HG02798 (cell line): ENCODE results near the gene EIF3I.

Experiments used
- ATAC-seq: cut with Tn5 transposase; IDR thresholded peaks from one replicate; pipeline ENCODE4 v1.9.1; 2021; ENCODE audit warnings: mild to moderate bottlenecking; ENCODE audit not compliant: unreplicated experiment, poor library complexity

The EIF3I gene

DNA sequence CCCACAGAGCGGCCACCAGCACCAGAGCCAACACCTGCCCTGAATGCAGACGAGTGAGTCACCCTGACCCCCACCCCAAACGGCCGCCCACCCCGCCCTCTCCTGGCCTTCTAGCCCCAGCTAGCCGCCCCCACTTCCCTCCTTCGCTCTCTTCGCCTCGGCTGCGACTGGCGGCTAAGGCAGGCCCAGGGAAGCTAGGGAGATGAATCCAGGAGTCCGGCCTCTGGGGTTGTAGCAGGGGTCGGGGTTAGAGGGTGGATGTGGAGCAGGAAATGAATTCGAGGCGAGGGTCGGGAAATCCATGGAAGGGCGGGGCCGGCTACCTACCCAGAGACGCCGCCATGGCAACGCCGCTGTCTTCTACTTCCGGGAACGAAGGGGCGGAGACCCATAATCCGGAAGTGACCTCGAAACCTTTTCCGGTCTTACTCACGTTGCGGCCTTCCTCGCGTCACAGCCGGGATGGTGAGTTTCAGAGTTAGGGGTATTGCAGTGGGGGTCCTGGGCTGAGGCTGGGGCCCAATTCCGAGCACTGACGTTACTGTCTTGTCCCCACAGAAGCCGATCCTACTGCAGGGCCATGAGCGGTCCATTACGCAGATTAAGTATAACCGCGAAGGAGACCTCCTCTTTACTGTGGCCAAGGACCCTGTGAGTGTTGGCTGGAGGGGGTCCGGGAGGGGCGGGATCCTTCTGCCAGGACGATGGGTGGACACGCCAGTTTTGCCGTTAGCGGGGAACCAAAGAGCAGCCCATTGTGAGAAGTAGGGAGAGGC is at the start of gene EIF3I, which contains the start of gene TMEM234:
Gene EIF3I (plus strand): TSS at position 428 of the 776 bp plus-strand sequence. CDS start 35 bp downstream, at position 463.
Gene TMEM234 (minus strand): TSS at position 374 of the 776 bp plus-strand sequence. CDS start 31 bp downstream, at position 343.
- ATAC-seq = peak; percentile 95

DNA sequence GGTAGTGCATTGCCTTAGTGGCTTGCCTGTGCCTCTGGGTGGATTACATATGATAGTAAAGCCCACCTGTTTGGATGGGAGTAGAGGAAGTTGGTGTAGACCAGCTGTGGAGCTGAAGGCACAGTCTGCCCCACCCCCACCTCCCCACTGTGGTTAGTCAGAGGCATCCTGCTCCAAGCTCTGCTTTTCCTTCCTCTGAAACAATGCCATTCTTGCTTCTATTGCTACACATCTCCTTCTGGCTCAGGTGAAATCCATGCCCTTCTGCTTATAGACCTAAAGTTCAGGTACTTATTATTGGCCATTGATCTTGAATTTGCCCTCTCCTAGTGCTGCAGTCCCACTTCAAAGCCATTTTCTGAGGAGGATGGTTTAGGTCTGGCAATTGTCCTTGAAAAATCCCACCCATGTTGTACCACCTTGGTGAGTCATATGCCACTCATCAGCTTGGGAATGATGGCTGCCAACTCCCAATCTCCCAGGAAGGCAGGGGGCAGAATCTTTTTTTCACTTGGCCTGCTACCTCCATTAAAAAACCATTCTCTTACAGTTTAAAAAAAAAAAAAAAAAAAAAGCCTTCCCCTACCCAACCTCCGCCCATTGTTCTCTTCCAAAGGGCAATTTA is 49.5 kb upstream of the EIF3I start:
- ATAC-seq = no peak

DNA sequence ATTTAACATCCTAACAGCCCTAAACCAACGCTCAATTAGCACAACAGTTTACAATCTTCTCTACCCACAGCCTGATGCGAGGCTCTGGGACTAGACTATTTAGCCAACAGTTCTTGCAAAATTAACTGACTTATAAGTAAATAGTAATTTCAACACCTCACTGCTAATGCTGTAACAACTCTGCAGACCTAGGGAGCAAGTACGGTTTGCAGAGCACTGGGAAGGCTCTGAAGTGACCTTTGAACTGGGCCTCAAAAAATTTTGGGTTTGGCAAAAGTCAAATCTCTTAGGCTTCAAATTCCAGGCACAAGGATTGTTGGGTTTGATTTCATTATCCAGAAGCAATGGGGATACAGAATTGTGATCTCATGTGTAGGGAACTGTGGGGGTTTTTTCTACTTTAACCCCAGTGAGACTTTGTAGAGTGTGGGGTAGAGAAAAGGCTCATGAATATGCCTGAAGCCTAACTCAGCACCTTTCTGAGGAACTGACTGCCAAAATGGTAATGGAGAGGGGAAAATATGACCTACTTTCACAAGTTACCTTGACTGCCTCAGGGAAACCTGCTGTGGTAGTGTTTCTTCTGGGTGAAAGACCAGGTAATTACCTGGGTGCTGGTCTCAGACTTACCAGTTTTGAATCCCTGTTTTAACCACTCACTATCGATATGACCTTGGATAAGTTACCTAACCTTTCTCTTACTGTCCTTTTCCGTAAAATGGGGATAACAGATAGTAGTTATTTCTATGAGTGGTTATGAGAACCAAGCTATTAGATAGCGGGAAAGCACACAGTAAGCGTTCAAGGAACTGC is 43.6 kb upstream of the EIF3I start:
- ATAC-seq = no peak

DNA sequence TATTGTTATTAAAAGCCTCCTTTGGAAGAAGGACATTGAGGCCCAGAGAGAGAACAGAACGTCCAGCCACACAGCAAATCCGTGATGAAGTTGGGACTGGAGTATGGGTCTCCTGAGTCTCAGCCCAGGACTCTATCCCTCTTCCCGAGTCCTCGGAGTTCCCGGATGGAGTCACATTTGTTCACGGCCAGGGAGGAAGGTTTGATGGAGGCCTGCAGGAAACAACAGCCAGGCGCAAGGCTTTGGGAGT is 43.1 kb upstream of the EIF3I start:
- no peak for ATAC-seq

DNA sequence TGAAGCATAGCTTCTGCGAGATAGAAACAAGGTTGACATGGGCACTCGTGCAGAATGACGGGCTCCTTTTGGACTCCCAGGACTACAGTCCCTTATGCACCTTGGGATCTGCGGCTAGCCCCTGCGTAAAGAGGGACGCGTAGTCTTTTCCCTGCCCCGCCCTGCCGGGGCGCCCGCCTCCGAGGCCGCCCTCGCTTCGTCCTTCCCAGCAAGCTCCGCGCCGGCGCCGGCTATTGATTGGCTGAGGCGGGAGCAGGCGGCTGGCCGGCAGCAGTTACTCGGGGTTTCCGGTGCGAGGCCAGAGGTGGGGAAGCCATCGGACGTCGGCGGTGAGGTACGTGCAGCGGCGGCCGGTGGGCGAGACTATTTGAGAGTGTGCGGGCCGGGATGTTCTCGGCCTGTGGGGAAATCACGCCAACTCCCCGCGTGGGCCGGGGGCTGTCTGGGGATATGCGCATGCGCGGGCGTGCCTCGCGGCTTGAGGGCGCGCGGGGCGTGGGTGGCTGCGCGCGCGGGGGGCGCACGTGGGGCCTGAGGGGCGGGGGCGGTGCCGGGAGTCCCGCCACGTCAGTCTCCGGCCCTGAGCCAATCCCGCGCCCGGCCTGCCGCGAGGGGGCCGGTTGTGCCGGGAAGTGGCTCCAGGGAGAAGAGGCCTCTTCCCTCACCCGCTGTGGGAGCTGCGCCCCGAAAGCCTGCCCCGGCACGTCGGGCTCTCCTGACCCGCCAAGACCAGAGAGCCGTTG is 42.6 kb upstream of the EIF3I start, which contains the start of gene TXLNA:
Gene TXLNA (plus strand): TSS at position 233 of the 743 bp plus-strand sequence. CDS start 671 bp downstream, outside the sequence.
- peak; percentile 90 for ATAC-seq

DNA sequence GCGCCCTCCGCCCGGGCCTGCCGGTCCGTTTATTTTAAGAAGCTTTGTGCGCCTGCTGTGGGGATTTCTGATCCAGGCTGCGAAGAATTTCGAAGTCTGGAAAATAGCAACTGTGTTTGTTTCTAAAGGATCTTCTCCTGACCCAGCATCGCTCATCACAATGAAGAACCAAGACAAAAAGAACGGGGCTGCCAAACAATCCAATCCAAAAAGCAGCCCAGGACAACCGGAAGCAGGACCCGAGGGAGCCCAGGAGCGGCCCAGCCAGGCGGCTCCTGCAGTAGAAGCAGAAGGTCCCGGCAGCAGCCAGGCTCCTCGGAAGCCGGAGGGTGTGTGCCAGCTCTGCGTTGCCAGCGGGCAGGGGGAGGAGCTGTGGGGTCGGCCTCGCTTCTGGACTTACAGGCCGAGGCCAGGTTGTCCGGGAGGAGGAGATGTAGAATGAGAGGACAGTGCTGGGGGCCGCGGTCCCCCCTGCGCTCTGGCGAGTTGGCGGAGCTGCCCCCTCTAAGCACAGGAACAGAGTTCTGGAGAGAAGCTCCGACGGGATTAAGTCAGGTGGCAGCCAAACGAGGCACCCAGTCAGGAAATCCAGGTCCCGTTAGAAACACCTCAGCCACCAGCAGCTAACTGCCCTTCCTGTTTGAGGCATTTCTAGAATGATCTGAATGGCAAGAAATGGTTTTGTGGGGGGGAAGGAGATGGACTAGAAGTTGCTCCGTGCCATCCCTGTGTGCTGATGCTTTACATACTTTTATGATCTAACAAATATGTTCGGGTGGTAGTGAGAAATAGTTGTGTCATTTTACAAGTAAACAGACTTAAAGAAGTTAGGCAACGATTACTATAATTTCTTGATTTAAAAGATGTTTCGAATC is 41.8 kb upstream of the EIF3I start:
- ATAC-seq = no peak

DNA sequence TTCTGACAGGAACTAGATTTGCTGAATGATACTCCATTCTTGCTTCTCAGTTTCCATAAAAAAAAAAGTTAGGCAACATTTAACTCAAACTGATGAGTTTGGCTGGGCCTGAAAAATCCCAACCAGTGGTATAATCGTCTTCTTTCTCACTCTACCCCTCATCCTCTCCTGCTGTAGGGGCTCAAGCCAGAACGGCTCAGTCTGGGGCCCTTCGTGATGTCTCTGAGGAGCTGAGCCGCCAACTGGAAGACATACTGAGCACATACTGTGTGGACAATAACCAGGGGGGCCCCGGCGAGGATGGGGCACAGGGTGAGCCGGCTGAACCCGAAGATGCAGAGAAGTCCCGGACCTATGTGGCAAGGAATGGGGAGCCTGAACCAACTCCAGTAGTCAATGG is 41.1 kb upstream of the EIF3I start:
- ATAC-seq = no peak

DNA sequence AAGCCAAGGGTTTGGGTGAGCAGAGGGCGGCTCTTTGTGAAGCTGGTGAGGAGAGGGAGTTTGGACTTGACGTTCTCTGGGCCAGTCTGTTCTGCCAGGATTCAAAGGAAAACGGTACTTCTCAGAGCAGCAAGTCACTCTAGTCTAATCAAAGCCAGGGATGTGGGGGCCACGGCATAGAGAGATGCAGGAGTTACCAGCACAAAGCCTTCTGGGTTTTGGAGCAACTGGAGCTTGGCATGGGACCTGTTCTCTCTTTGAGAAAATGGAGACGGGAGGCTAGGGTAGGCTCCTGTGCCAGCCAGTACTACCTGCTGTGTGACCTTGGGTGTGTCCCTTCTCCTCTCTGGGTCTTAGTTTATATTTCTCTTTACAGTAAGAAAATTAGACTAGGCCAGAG is 40.6 kb upstream of the EIF3I start:
- ATAC-seq = no peak

DNA sequence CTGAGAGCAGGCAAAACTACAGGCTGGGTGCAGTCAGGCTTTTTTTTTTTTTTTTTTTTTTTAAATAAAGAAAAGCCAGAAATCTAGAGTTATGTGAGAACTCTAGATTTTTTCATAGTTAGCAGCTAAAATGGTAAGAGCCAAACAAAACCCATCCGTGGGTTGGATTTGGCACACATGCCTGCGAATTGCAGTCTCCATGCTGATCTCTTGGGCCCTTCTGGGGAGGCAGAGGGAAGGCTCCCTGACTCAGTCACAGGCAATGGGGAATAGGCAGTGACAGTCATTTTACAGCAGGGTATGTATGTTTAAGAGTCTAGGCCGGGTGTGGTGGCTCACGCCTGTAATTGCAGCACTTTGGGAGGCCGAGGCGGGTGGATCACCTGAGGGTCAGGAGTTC is 40.1 kb upstream of the EIF3I start:
- no peak for ATAC-seq

DNA sequence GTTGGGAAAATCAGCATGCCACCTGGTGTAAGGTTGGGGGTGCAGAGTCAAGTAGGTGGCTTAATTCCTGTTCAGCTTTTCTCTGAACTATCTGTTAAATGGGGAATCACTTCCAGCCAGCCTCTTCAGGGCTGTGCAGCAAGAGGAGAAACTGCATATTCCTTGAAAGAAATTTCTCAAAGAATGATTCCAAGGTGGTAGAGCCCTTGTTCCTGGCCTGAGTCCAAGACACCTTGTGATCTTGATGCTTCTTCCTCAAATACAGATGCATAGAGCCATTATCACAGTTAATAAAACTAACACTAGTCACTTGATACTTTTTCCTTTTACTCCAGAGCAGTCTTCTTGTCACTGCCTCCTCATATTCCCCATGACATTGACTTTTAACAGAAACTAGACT is 37.6 kb upstream of the EIF3I start:
- ATAC-seq = no peak

DNA sequence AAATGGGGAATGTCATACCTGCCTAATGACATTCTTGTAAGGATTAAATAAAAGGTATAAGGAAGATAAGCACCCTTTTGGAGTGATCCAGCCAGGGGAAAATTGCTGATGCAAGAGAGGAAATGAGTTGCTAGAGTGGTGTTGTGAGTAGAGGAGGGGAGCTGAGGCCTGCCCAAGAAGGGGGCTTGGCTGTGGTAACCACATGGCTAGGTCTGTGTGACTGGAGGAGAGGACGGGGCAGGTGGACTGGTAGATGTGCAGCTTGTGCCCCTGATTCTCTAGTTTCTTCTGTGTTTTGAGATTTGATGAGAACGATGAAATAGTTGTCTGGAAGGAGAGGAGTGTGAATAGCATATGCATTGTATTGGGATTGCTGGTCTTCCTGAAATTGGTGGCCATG is 36.1 kb upstream of the EIF3I start:
- ATAC-seq = no peak

DNA sequence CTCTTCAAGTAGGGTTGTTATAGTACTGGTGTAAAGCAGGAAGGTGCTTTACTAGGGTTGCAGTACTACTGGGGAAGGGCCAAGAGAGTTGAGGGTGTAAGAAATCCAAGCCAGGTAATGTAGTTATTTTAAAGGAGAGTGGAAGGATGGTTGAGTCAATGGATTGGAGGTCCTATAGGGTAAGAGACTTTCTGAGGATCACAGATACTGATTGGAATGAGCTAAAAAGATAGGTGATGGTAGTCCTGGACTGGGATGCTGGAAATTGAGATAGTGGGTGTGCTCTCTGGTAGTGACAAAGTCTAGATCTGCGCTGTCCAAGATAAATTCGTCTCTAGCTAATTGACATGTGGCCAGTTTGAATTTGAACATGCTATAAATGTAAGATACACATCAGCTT is 35.7 kb upstream of the EIF3I start:
- ATAC-seq = no peak

DNA sequence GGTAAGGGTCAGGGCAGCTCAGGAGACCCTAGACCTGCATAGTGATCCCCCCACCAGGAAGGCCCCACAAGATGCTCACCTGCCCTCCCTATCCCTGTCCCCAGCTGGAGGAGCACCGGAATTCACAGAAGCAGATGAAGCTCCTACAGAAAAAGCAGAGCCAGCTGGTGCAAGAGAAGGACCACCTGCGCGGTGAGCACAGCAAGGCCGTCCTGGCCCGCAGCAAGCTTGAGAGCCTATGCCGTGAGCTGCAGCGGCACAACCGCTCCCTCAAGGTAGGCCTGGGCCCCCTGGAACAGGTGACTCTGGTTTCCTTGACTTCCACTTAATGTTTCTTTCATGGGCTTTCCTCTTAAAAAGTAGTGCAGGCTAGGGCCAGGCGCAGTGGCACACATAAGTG is 34.4 kb upstream of the EIF3I start:
- ATAC-seq = no peak

DNA sequence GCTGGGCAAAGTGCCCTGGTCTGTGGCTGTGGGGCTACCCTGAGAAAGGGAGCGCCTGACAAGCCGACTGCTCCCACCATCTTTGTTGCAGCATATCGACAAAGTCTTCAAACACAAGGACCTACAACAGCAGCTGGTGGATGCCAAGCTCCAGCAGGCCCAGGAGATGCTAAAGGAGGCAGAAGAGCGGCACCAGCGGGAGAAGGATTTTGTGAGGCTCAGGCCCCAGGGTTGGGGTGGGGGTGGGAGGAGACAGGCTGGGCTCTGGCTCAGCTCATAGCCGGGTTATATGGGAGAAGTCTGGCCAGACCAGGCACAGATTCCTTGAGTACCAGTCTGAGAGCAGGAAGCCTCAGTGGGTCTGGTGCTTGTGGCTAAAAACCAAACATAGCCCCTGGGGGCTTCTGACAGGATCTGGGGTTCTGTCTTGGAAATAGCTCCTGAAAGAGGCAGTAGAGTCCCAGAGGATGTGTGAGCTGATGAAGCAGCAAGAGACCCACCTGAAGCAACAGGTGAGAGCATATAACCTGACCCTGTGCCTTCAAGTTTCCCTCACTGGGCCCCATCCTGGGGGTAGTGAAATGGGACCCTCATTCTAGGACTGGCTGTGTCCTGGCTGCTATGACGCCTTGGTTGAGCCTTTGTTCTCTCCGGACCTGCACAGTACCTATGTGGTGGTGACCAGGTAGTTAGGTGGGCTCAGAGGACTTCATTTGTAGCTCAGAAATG is 29.8 kb upstream of the EIF3I start:
- no peak for ATAC-seq

DNA sequence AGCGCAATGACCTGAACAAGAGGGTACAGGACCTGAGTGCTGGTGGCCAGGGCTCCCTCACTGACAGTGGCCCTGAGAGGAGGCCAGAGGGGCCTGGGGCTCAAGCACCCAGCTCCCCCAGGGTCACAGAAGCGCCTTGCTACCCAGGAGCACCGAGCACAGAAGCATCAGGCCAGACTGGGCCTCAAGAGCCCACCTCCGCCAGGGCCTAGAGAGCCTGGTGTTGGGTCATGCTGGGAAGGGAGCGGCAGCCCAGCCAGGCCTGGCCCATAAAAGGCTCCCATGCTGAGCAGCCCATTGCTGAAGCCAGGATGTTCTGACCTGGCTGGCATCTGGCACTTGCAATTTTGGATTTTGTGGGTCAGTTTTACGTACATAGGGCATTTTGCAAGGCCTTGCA is 27.2 kb upstream of the EIF3I start:
- ATAC-seq = no peak

DNA sequence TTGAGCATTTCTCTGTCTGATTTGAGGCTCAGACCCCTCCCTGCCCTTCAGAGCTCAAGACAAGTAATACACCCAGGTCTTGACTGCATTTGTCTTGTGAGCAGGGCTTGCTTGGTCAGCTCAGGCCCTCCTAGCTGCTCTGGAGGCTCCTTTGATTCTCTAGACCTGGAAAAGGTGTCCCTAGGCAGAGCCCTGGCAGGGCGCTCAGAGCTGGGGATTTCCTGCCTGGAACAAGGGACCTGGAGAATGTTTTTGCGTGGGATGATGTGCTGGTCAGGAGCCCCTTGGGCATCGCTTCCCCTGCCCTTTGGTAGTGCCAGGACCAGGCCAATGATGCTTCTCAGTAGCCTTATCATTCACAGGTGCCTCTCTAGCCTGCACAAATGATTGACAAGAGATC is 26.7 kb upstream of the EIF3I start:
- ATAC-seq = no peak

DNA sequence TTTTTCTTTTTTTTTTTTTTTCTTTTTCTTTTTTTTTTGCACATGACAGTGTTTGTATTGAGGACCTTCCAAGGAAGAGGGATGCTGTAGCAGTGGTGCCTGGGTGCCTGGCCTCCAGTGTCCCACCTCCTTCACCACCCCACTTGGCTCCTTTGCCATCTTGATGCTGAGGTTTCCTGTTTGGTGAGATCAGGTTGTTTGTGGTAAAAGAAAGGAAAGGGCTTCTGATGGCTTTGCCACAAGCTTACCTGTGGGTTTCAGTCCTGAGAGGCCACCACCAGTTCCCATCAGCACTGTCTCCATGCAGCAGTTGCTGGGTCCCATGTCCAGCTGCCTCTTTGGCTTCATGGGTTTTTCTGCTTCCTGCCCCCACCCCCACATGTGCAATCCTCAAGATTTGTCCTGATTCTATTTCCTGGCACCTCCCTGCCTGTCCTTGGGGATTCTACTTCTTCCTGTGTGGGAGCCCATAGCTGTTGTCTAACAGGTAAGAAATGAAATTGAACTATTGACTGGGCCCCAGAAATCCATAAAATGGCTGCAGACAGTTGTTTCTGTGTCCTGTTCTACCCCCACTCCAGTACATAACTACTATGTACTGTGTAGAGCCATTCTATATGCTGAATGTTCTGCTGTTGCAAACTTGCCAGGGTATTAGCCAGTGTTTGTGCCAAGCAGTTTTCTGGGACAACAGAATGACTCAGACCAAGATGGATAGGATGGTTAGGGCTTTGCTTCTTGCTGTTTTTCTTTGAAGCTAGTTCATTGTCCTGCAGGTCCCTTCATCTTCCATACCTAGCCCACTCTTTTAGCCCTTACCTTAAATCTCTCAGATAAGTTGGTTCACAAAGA is 26.0 kb upstream of the EIF3I start:
- no peak for ATAC-seq

DNA sequence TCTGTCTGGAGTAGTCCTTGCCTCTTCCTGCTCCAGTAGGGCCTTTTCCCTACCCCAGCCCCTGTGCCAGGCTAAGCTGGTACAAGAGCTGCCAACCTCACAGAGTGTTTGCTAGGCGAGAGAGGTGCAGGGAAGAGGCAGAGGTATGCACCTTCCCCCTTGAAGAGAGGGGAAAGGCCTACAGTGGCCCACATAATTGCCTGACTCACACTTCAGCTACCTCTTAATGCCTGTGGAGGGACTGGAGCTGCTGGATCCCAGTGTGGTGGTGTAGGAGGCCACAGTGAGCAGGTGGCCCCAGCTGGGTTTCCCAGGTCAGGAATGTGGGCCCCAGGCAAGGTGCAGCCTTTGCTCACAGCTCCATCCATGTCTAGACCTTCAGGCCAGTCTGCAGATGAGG is 25.1 kb upstream of the EIF3I start:
- ATAC-seq = no peak
